Activated CD4-positive, alpha-beta T cell treated with anti-CD3 and anti-CD28 coated beads, Interleukin-2, amount 50 U/mL, for 1 hour (primary cell): ENCODE measurements around the gene NXF2.
"Not testable (repeated sequence)": the region's sequence is repeated elsewhere in the genome, so short reads cannot be mapped to it uniquely, and the experiment has no call there.

ENCODE experiments used
- DNase-seq: peaks from one replicate; pipeline ENCODE4 v3.0.0-alpha.2; 2020

NXF2 gene

GRCh38 chrX:102246893-102247292 is at the start of gene NXF2:
NXF2 (plus strand) TSS chrX:102247167; CDS start chrX:102307079, 59,912 bp downstream.
- DNase-seq, result not testable (repeated sequence)

- DNase-seq, result not testable (repeated sequence)
Observed at GRCh38 chrX:102207940-102208339, 39.0 kb upstream of the NXF2 start.

- DNase-seq, result not testable (repeated sequence)
Observed at GRCh38 chrX:102214986-102215385, 32.0 kb upstream of the NXF2 start, which contains the start of gene TCP11X1. TCP11X1 (plus strand) TSS chrX:102215301.

- not testable (repeated sequence) for DNase-seq
Observed at GRCh38 chrX:102216497-102216896, 30.5 kb upstream of the NXF2 start.

GRCh38 chrX:102235678-102236077 is 11.3 kb upstream of the NXF2 start:
- DNase-seq, result not testable (repeated sequence)

- not testable (repeated sequence) for DNase-seq
Observed at GRCh38 chrX:102240265-102240664, 6.7 kb upstream of the NXF2 start.

- not testable (repeated sequence) for DNase-seq
Observed at GRCh38 chrX:102272231-102272630, 25.3 kb downstream of the NXF2 start.

- no peak for DNase-seq
Observed at GRCh38 chrX:102338162-102338561, 91.2 kb downstream of the NXF2 start.

- no peak for DNase-seq
Observed at GRCh38 chrX:102339312-102340298, 92.6 kb downstream of the NXF2 start.

- no peak for DNase-seq
Observed at GRCh38 chrX:102341867-102342266, 94.9 kb downstream of the NXF2 start.

- DNase-seq, result peak; percentile 65
Observed at GRCh38 chrX:102345916-102346315, 98.9 kb downstream of the NXF2 start.
